Measurements from ENCODE around the gene WNT7B.

GRCh38 chr22:45911601-45912271 lies 65.2 kb downstream of the WNT7B start:
- TF ChIP-seq SUZ12 (IDR thresholded peaks at IDR 0.05; ENCODE audit: extremely low read depth, insufficient read depth, insufficient read length) (no peak), ZNF274 (IDR thresholded peaks at IDR 0.05; ENCODE audit: low read depth, low read length) (no peak)

Measured in NT2/D1 (cell line).